NCI-H2227 (cell line): ENCODE measurements around the gene PVALB.

Experiments
- DNase-seq: peaks from one replicate; lab custom pipeline; 2025; ENCODE audit not compliant: unreplicated experiment; lab: John Stamatoyannopoulos, UW

PVALB gene

GRCh38 chr22:36775586-36775963 is 41.3 kb downstream of the PVALB start:
- DNase-seq = peak; percentile 39

GRCh38 chr22:36773935-36774334 is 42.9 kb downstream of the PVALB start:
- peak; percentile 36 for DNase-seq

GRCh38 chr22:36772451-36772850 is 44.4 kb downstream of the PVALB start:
- DNase-seq = no peak

- no peak for DNase-seq
Measured at GRCh38 chr22:36771356-36772063, 45.3 kb downstream of the PVALB start.

- no peak for DNase-seq
Measured at GRCh38 chr22:36770513-36771231, 46.2 kb downstream of the PVALB start.

- DNase-seq = no peak
Measured at GRCh38 chr22:36769541-36770512, 47.0 kb downstream of the PVALB start.

- no peak for DNase-seq
Measured at GRCh38 chr22:36768616-36769015, 48.2 kb downstream of the PVALB start.

- no peak for DNase-seq
Measured at GRCh38 chr22:36768141-36768540, 48.7 kb downstream of the PVALB start.

- DNase-seq = no peak
Measured at GRCh38 chr22:36767035-36767775, 49.6 kb downstream of the PVALB start.

- no peak for DNase-seq
Measured at GRCh38 chr22:36765943-36766450, 50.8 kb downstream of the PVALB start.

- no peak for DNase-seq
Measured at GRCh38 chr22:36765131-36765942, 51.5 kb downstream of the PVALB start.

- DNase-seq = no peak
Measured at GRCh38 chr22:36764641-36765040, 52.2 kb downstream of the PVALB start.

GRCh38 chr22:36764060-36764459 is 52.8 kb downstream of the PVALB start:
- no peak for DNase-seq

- DNase-seq = no peak
Measured at GRCh38 chr22:36763576-36763975, 53.3 kb downstream of the PVALB start.

GRCh38 chr22:36762687-36763260 is 54.1 kb downstream of the PVALB start:
- no peak for DNase-seq

GRCh38 chr22:36761553-36762240 is 55.1 kb downstream of the PVALB start:
- no peak for DNase-seq

GRCh38 chr22:36760786-36761185 is 56.0 kb downstream of the PVALB start:
- peak; percentile 53 for DNase-seq

- no peak for DNase-seq
Measured at GRCh38 chr22:36759481-36760159, 57.2 kb downstream of the PVALB start.
